RWPE1 (cell line): ENCODE data around the gene YBX2.
A peak's percentile ranks its signal among the peaks of the same experiment; 100 is the strongest.

Source experiments
- CTCF ChIA-PET: fragments of 350-600 bp; sonication (Branson Sonifier 250); formaldehyde crosslinking; extraction: SDS; loops from one replicate; lab custom pipeline; 2021; lab: Yijun Ruan, JAX
- POLR2A ChIA-PET: fragments of 400-600 bp; formaldehyde crosslinking; extraction: SDS; loops from one replicate; lab custom pipeline; 2020; ENCODE audit warnings: antibody characterized with exemption; ENCODE audit not compliant: low non-redundant PET; lab: Yijun Ruan, JAX
- DNase-seq: peaks from one replicate; pipeline ENCODE4 v3.0.0; 2012; ENCODE audit warnings: low spot score
- H3K27ac ChIP-seq: fragments of 450-650 bp; 2 replicates; pipeline ENCODE4 v1.5.1; 2017
- TF ChIP-seq, protein P1 (sequence below): fragments of 450-650 bp; conservative IDR thresholded peaks from 2 replicates; pipeline ENCODE4 v1.5.1; 2017; ENCODE audit warnings: low read depth, mild to moderate bottlenecking

YBX2 gene

DNA sequence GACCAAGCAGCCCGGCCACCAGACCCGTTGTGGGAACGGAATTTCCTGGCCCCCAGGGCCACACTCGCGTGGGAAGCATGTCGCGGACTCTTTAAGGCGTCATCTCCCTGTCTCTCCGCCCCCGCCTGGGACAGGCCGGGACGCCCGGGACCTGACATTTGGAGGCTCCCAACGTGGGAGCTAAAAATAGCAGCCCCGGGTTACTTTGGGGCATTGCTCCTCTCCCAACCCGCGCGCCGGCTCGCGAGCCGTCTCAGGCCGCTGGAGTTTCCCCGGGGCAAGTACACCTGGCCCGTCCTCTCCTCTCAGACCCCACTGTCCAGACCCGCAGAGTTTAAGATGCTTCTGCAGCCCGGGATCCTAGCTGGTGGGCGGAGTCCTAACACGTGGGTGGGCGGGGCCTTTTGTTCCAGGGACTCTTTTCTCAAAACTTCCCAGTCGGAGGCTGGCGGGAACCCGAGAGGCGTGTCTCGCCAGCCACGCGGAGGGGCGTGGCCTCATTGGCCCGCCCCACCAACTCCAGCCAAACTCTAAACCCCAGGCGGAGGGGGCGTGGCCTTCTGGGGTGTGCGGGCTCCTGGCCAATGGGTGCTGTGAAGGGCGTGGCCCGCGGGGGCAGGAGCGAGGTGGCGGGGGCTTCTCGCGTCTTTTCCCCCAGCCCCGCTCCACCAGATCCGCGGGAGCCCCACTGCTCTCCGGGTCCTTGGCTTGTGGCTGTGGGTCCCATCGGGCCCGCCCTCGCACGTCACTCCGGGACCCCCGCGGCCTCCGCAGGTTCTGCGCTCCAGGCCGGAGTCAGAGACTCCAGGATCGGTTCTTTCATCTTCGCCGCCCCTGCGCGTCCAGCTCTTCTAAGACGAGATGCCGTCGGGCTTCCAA is 13.1 kb downstream of the YBX2 start, which contains the start of gene SLC2A4:
Gene SLC2A4 (plus strand): TSS at position 645 of the 879 bp plus-strand sequence. CDS start 217 bp downstream, at position 862.
- peak; percentile 98 for DNase-seq
- CTCF ChIA-PET: interaction anchor here (0.6 to 4.4 kb wide), 7 partner anchors 10 to 152 kb away, joined by 3 to 48 read pairs (median 4); no protein-coding TSS in a partner anchor

DNA sequence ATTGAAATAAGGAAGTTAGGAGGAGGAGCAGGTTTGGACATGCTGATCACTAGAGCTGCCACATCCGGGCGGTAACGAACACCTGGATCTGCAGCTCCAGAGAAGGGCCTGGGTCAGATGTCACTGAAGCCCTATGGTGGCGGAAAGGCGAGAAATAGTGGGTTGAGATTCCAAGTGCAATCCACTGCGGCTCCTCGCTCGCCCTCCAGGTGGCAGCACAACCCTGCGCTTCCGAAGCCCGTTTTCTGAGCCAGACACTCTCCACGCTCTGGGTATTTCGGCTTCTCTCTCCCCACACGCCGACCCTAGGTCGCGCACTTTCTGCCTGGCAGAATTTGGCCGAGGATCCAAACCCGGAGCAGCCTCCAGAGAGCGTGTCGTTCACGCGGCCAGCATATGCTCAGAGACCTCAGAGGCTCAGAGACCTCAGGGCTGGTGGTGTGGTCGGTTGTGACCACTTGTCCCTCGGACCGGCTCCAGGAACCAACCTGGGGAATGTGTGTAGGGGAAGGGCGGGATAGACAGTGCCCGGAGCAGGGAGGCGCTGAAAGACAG is 13.8 kb downstream of the YBX2 start:
- H3K27ac ChIP-seq: peak overlapping the region; percentile 81
- DNase-seq: peak; percentile 77
- TF ChIP-seq, protein P1, sequence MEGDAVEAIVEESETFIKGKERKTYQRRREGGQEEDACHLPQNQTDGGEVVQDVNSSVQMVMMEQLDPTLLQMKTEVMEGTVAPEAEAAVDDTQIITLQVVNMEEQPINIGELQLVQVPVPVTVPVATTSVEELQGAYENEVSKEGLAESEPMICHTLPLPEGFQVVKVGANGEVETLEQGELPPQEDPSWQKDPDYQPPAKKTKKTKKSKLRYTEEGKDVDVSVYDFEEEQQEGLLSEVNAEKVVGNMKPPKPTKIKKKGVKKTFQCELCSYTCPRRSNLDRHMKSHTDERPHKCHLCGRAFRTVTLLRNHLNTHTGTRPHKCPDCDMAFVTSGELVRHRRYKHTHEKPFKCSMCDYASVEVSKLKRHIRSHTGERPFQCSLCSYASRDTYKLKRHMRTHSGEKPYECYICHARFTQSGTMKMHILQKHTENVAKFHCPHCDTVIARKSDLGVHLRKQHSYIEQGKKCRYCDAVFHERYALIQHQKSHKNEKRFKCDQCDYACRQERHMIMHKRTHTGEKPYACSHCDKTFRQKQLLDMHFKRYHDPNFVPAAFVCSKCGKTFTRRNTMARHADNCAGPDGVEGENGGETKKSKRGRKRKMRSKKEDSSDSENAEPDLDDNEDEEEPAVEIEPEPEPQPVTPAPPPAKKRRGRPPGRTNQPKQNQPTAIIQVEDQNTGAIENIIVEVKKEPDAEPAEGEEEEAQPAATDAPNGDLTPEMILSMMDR: peak; percentile 93
- POLR2A ChIA-PET: interaction anchor here (0.8 to 1.0 kb wide), 3 partner anchors 13 to 31 kb away, joined by 3 to 5 read pairs (median 4); no protein-coding TSS in a partner anchor
- CTCF ChIA-PET: interaction anchor here (0.5 to 4.4 kb wide), 9 partner anchors 10 to 92 kb away, joined by 3 to 48 read pairs (median 3); partner anchors contain the start of gene DVL2

More for the DNA sequence above, 13.1 kb downstream of the YBX2 start, which contains the start of gene SLC2A4:
- H3K27ac ChIP-seq: peak within 1 kb of the TSS; percentile 81
- POLR2A ChIA-PET: interaction anchor here (0.7 to 1.0 kb wide), 4 partner anchors 12 to 31 kb away, joined by 3 to 5 read pairs (median 4); no protein-coding TSS in a partner anchor
- TF ChIP-seq, protein P1: no peak

DNA sequence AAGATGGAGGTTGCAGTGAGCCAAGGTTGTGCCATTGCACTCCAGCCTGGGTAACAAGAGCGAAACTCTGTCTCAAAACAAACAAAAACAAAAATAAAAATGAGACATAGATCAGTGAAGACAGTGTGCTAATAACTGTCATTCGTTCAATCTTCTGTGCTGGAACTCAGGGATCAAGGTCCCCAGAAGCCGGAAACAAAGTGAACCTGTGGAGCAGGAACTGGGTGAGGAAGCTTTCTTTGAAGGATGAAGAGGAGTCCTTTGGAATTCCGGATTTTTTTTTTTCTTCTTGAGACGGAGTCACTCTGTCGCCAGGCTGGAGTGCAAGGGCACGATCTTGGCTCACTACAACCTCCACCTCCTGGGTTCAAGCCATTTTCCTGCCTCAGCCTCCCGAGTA is 15.0 kb downstream of the YBX2 start:
- ChIA-PET POLR2A (no interaction called here), CTCF (interaction anchor here (0.6 to 4.4 kb wide), 4 partner anchors 11 to 45 kb away, joined by 3 to 48 read pairs (median 4); partner anchors contain the start of gene DVL2)
- DNase-seq: no peak
- peak overlapping the region; percentile 81 for H3K27ac ChIP-seq
- TF ChIP-seq, protein P1: no peak

DNA sequence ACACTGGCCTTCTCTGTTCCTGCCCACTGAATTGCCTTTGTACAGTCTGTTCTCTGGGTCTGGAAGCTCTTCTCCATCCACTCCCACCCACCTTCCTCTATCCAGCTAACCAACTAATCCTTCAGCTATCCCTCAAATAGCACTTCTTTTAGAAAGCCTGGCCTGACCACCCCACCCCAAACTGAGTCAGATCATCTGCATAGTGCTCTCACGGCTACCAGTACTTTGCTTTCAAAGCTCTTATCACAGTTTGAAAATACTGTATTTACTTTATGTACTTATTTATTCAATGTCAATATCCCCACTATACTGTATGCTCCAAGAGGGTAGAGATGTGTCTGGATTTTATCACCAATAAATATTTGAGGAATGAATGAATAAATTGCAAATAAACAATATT is 27.7 kb downstream of the YBX2 start:
- ChIA-PET CTCF (interaction anchor here (0.6 kb wide), 1 partner anchor 14 kb away, joined by 4 read pairs; no protein-coding TSS in a partner anchor), POLR2A (interaction anchor here (0.7 kb wide), 1 partner anchor 70 kb away, joined by 3 read pairs; the partner anchor contains the start of gene ACAP1)
- DNase-seq: no peak
- no peak overlapping the region for H3K27ac ChIP-seq
- TF ChIP-seq, protein P1: no peak

DNA sequence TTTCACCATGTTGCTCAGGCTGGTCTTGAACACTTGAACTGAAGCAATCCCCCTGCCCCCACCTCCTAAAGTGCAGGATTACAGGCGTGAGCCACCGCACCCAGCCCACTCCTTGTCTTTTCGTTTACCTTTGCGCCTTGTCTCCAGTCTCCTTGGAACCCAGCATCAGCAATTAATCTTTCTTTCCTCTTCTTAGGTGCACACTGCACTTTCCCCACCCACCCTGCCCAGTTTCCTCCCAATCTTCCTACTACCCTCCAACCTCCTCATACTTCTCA is 30.7 kb downstream of the YBX2 start:
- TF ChIP-seq, protein P1: no peak
- DNase-seq: no peak
- POLR2A ChIA-PET: interaction anchor here (1.1 kb wide), 1 partner anchor 66 kb away, joined by 3 read pairs; no protein-coding TSS in a partner anchor
- peak overlapping the region; percentile 40 for H3K27ac ChIP-seq
- CTCF ChIA-PET: interaction anchor here (0.6 to 0.7 kb wide), 2 partner anchors 32 to 66 kb away, joined by 3 to 5 read pairs; no protein-coding TSS in a partner anchor
